Sigmoid colon (tissue), 7 donors: ENCODE results near the gene WASF2. TPM values are rescaled to one million over a fixed set of nuclear protein-coding genes. Genes with fewer than 3 reads are reported as not detected.
A peak's percentile ranks its signal among the peaks of the same experiment; 100 is the strongest.
"Not testable (repeated sequence)": the region's sequence is repeated elsewhere in the genome, so short reads cannot be mapped to it uniquely, and the experiment has no call there.

Experiments
- DNase-seq: peaks from one replicate; pipeline ENCODE4 v3.0.0-alpha.2; 2019
- H3K27ac ChIP-seq, 4 donors: fragments of 200-600 bp; sonication (generic); one replicate each; pipeline ENCODE4 v1.5.1; 2016 to 2019; ENCODE audit warnings: mild to moderate bottlenecking in 1 of 4
- H3K27me3 ChIP-seq, 3 donors: fragments of 200-600 bp; sonication (generic); one replicate each; pipeline ENCODE4 v1.5.1; 2019; ENCODE audit warnings: mild to moderate bottlenecking in 1 of 3
- H3K36me3 ChIP-seq, 4 donors: fragments of 200-600 bp; sonication (generic); one replicate each; pipeline ENCODE4 v1.5.1; 2016 to 2019
- H3K4me1 ChIP-seq, 4 donors: fragments of 200-600 bp; sonication (generic); one replicate each; pipeline ENCODE4 v1.5.1; 2017 to 2019
- H3K4me3 ChIP-seq, 4 donors: fragments of 200-600 bp; sonication (generic); one replicate each; pipeline ENCODE4 v1.5.1; 2017 to 2019; ENCODE audit warnings: mild to moderate bottlenecking in 2 of 4, moderate library complexity in 1 of 4
- H3K9me3 ChIP-seq, 4 donors: fragments of 200-600 bp in 3 of 4; sonication (generic) in 3 of 4; one replicate each; pipeline versions ENCODE4 v1.5.1 to v1.6.1; 2013 to 2019
- CTCF ChIP-seq, 4 experiments: fragments of 450-650 bp in 3 of 4; fragments of 200-600 bp in 1 of 4; IDR thresholded peaks; one replicate each; pipeline ENCODE4 v1.5.1; 2016 to 2019; ENCODE audit warnings: antibody characterized with exemption in 4 of 4, mild to moderate bottlenecking in 3 of 4, moderate library complexity in 2 of 4
- EP300 ChIP-seq, 4 donors: sonication (generic); formaldehyde crosslinking; IDR thresholded peaks; one replicate each; pipeline ENCODE4 v1.6.1; 2017; ENCODE audit warnings: antibody characterized with exemption in 4 of 4
- POLR2A ChIP-seq, 2 donors: fragments of 450-650 bp; IDR thresholded peaks; one replicate each; pipeline ENCODE4 v1.6.1; 2016; ENCODE audit warnings: antibody characterized with exemption in 2 of 2, mild to moderate bottlenecking in 2 of 2, moderate library complexity in 2 of 2
- POLR2AphosphoS5 ChIP-seq, 4 donors: sonication (generic); formaldehyde crosslinking; IDR thresholded peaks; one replicate each; pipeline ENCODE4 v1.6.1; 2017; ENCODE audit warnings: antibody characterized with exemption in 4 of 4
- WGBS, 2 donors: extraction: QIAGEN DNeasy Blood & Tissue Kit; methylation state at CpG; one replicate each; pipeline ENCODE4 v1.1.7; 2013; 5-methylcytosine and 5-hydroxymethylcytosine counted together
- intact Hi-C: fragments of 100-400 bp; cut with DNase I; formaldehyde crosslinking; loops from one replicate; pipeline ENCODE4 v1.15.1; 2023
- polyA plus RNA-seq, 3 donors: library from polyadenylated mRNA; stranded (reverse); fragments of 200-250 nt; gene quantifications; one replicate each; pipeline ENCODE4 v1.2.3, GENCODE V29; 2013
- total RNA-seq, 4 donors: library from RNA; depleted of rRNA; stranded (reverse); fragments of >200 nt; gene quantifications; one replicate each; pipeline ENCODE4 v1.1.0, GENCODE V29; 2016
- donor health status: healthy with polysubstance abuse.
- donor health status: Bipolar disorder and iron deficiency.
- donor health status: healthy.

The WASF2 gene
- total and polyA plus RNA-seq, 7 donors, result 30.0 to 69.6 (median 56.9) TPM

GRCh38 chr1:27504588-27505419 lies 14.8 kb upstream of the WASF2 start:
- peak overlapping the region in 2 of 4 donors; percentile 4 to 6 for H3K4me3 ChIP-seq
- peak overlapping the region; percentile 90 to 99 (median 94) for H3K27ac ChIP-seq
- WGBS, 2 donors, result 23 to 51% methylated on average over 13 of the region's 13 CpGs

GRCh38 chr1:27503844-27504587 lies 14.0 kb upstream of the WASF2 start:
- no peaks in the 10 kb centered on the region for H3K27me3 ChIP-seq
- peak overlapping the region in 2 of 4 donors; percentile 4 to 6 for H3K4me3 ChIP-seq
- intact Hi-C loops, result no loop called here
- no peak for DNase-seq
- peaks cover 0 to 29% (median 26%) of the 10 kb centered on the region in 4 donors for H3K4me1 ChIP-seq
- H3K9me3 ChIP-seq, result no peaks in the 10 kb centered on the region
- peak overlapping the region; percentile 90 to 99 (median 94) for H3K27ac ChIP-seq
- no peak for TF ChIP-seq CTCF (IDR thresholded peaks at IDR 0.05)
- peak in 1 of 4 donors; percentile 16 for TF ChIP-seq POLR2AphosphoS5 (IDR thresholded peaks at IDR 0.05)
- H3K36me3 ChIP-seq, result no peaks in the 10 kb centered on the region
- 36 to 52% methylated on average over 12 of the region's 12 CpGs for WGBS, 2 donors

More at GRCh38 chr1:27504588-27505419, 14.8 kb upstream of the WASF2 start:
- intact Hi-C loops, result no loop called here
- Histone ChIP-seq H3K4me1 (peaks cover 0 to 29% (median 26%) of the 10 kb centered on the region in 4 donors), H3K9me3 (no peaks in the 10 kb centered on the region), H3K27me3 (no peaks in the 10 kb centered on the region), H3K36me3 (no peaks in the 10 kb centered on the region)
- TF ChIP-seq EP300 (IDR thresholded peaks at IDR 0.05), result peak in 1 of 4 donors; percentile 1
- peak in 3 of 4 donors; percentile 44 to 57 (median 56) for TF ChIP-seq POLR2AphosphoS5 (IDR thresholded peaks at IDR 0.05)
- no peak for TF ChIP-seq CTCF (IDR thresholded peaks at IDR 0.05)
- no peak for TF ChIP-seq POLR2A (IDR thresholded peaks at IDR 0.05)
- DNase-seq, result peak; percentile 91

GRCh38 chr1:27503033-27503432 lies 13.1 kb upstream of the WASF2 start:
- Histone ChIP-seq H3K9me3 (no peaks in the 10 kb centered on the region), H3K36me3 (no peaks in the 10 kb centered on the region), H3K4me3 (no peak overlapping the region), H3K27ac (peak overlapping the region; percentile 90 to 99 (median 94)), H3K4me1 (peaks cover 0 to 29% (median 26%) of the 10 kb centered on the region in 4 donors), H3K27me3 (no peaks in the 10 kb centered on the region)
- no peak for DNase-seq
- TF ChIP-seq CTCF (IDR thresholded peaks at IDR 0.05) (no peak), POLR2A (IDR thresholded peaks at IDR 0.05) (no peak), POLR2AphosphoS5 (IDR thresholded peaks at IDR 0.05) (no peak), EP300 (IDR thresholded peaks at IDR 0.05) (no peak)
- intact Hi-C loops, result no loop called here
- 94 to 97% methylated on average over 2 of the region's 2 CpGs for WGBS, 2 donors

GRCh38 chr1:27501159-27501558 lies 11.2 kb upstream of the WASF2 start:
- H3K27ac ChIP-seq, H3K9me3 ChIP-seq, H3K27me3 ChIP-seq, intact Hi-C loops, H3K4me3 ChIP-seq, H3K36me3 ChIP-seq: not testable (repeated sequence)
- peaks cover 0 to 39% (median 37%) of the 10 kb centered on the region in 4 donors for H3K4me1 ChIP-seq
- WGBS, 2 donors, result 97 to 99% methylated on average over 2 of the region's 2 CpGs
- DNase-seq, result peak; percentile 3

- no peak overlapping the region for H3K27ac ChIP-seq
- no peak for TF ChIP-seq EP300 (IDR thresholded peaks at IDR 0.05)
- no peak for TF ChIP-seq CTCF (IDR thresholded peaks at IDR 0.05)
- no peak for TF ChIP-seq POLR2AphosphoS5 (IDR thresholded peaks at IDR 0.05)
- TF ChIP-seq POLR2A (IDR thresholded peaks at IDR 0.05), result no peak
- intact Hi-C loops, result loop anchor here (10.0 kb wide), 1 partner anchor 194 kb away; no protein-coding TSS in a partner anchor
- no peaks in the 10 kb centered on the region for H3K9me3 ChIP-seq
- DNase-seq, result no peak
- H3K4me1 ChIP-seq, result peaks cover 0 to 23% (median 22%) of the 10 kb centered on the region in 4 donors
- H3K27me3 ChIP-seq, result no peaks in the 10 kb centered on the region
- no peak overlapping the region for H3K4me3 ChIP-seq
- WGBS, 2 donors, result 95 to 96% methylated on average over 2 of the region's 2 CpGs
- no peaks in the 10 kb centered on the region for H3K36me3 ChIP-seq
These were observed 9.2 kb upstream of the WASF2 start for GRCh38 chr1:27499142-27499541.
